Measurements from ENCODE around the gene RBM43. TPM values are rescaled to one million over a fixed set of nuclear protein-coding genes. Genes with fewer than 3 reads are reported as not detected.
A peak's percentile ranks its signal among the peaks of the same experiment; 100 is the strongest.

The RBM43 gene
- total and polyA plus RNA-seq, 9 of the 15 experiments (the other 6 are each of a cell fraction or from before 2014, with no cell fraction given) = 1.3 to 6.9 (median 3.8) TPM

- TF ChIP-seq PBX2 (CRISPR knock-in tag; IDR thresholded peaks at IDR 0.05; ENCODE audit: low read depth) (no peak), PBX2 (tag; conservative IDR thresholded peaks at IDR 0.05; ENCODE audit: low read depth) (peak; percentile 81), MYC (IDR thresholded peaks at IDR 0.05; ENCODE audit: low read depth, low read length) (peak; percentile 98), MYC (CRISPR knock-in tag; IDR thresholded peaks at IDR 0.05; ENCODE audit: borderline replicate concordance, low read depth) (no peak), FOSL1 (tag; conservative IDR thresholded peaks at IDR 0.05) (peak; percentile 90), BHLHE40 (IDR thresholded peaks at IDR 0.05; ENCODE audit: low read length) (peak; percentile 69), ARID1B (IDR thresholded peaks at IDR 0.05) (peak; percentile 48), CBFA2T2 (conservative IDR thresholded peaks at IDR 0.05) (no peak), POLR2B (IDR thresholded peaks at IDR 0.05; ENCODE audit: low read depth, partially characterized antibody) (no peak), TRIM24 (IDR thresholded peaks at IDR 0.05) (peak in 1 of 2 experiments; percentile 43; a peak in 1 of 4 replicates), ETV6 (IDR thresholded peaks at IDR 0.05; ENCODE audit: borderline replicate concordance in 1 of 2, low read depth in 2 of 2, low read length in 1 of 2) (no peak), ETV6 (CRISPR knock-in tag; IDR thresholded peaks at IDR 0.05; ENCODE audit: borderline replicate concordance) (no peak), NFYB (IDR thresholded peaks at IDR 0.05; ENCODE audit: extremely low read depth, insufficient read length) (no peak), SMAD1 (IDR thresholded peaks at IDR 0.05; ENCODE audit: low read depth, low read length, partially characterized antibody) (no peak), KAT8 (IDR thresholded peaks at IDR 0.05; ENCODE audit: low read depth) (no peak), KAT7 (CRISPR knock-in tag; IDR thresholded peaks at IDR 0.05; ENCODE audit: borderline replicate concordance) (no peak), ATF4 (CRISPR knock-in tag; IDR thresholded peaks at IDR 0.05) (0 out of 2 replicates have a peak, but pooled peaks have one; percentile 51), ZKSCAN8 (CRISPR knock-in tag; IDR thresholded peaks at IDR 0.05) (0 out of 2 replicates have a peak, but pooled peaks have one; percentile 54), NFRKB (IDR thresholded peaks at IDR 0.05; ENCODE audit: low read depth) (0 out of 2 replicates have a peak, but pooled peaks have one; percentile 27), HES1 (IDR thresholded peaks at IDR 0.05; ENCODE audit: low read depth) (no peak), MYNN (IDR thresholded peaks at IDR 0.05) (no peak), MYNN (CRISPR knock-in tag; IDR thresholded peaks at IDR 0.05) (no peak), KDM1A (IDR thresholded peaks at IDR 0.05) (peak; percentile 77 to 82), RCOR1 (IDR thresholded peaks at IDR 0.05; ENCODE audit: borderline replicate concordance in 1 of 2, low read depth in 2 of 2, low read length in 2 of 2) (peak in 1 of 2 experiments; percentile 97; a peak in 2 of 4 replicates), SIN3A (IDR thresholded peaks at IDR 0.05; ENCODE audit: borderline replicate concordance in 2 of 2, control insufficient read depth in 1 of 2, low read depth in 2 of 2, low read length in 2 of 2) (no peak), BRCA1 (IDR thresholded peaks at IDR 0.05) (no peak), BRCA1 (CRISPR knock-in tag; IDR thresholded peaks at IDR 0.05) (no peak), MIER1 (IDR thresholded peaks at IDR 0.05; ENCODE audit: low read depth) (no peak), SOX6 (IDR thresholded peaks at IDR 0.05) (peak; percentile 45; the same call in 1 of the 2 replicates)
Observed at GRCh38 chr2:151302879-151303278, 41.2 kb upstream of the RBM43 start (continued).

All from K562 (cell line).